OCI-LY3 (cell line): Measurements from ENCODE around the gene TRIP11.

ENCODE experiments used
- CTCF ChIP-seq: fragments of 200-600, 300-600 bp; sonication (generic); IDR thresholded peaks from 2 replicates; pipeline ENCODE4 v1.5.1; 2014; ENCODE audit warnings: antibody characterized with exemption, low read length, low read depth
- EZH2phosphoT487 ChIP-seq: fragments of 200-600 bp; shearing (Covaris generic); IDR thresholded peaks from 2 replicates; pipeline ENCODE4 v1.6.1; 2018; ENCODE audit warnings: antibody characterized with exemption, mixed run types, low read depth

GRCh38 chr14:91985521-91986255 lies 54.2 kb downstream of the TRIP11 start:
- TF ChIP-seq CTCF (no peak), EZH2phosphoT487 (no peak)
